Activated T-cell treated with anti-CD3 and anti-CD28 coated beads, Interleukin-2, amount 50 U/mL, for 1 hour (primary cell): ENCODE measurements around the gene SOWAHD.
"Not testable (repeated sequence)": the region's sequence is repeated elsewhere in the genome, so short reads cannot be mapped to it uniquely, and the experiment has no call there.

Source experiments
- DNase-seq: peaks from one replicate; pipeline ENCODE4 v3.0.0-alpha.2; 2020

SOWAHD gene, protein sequence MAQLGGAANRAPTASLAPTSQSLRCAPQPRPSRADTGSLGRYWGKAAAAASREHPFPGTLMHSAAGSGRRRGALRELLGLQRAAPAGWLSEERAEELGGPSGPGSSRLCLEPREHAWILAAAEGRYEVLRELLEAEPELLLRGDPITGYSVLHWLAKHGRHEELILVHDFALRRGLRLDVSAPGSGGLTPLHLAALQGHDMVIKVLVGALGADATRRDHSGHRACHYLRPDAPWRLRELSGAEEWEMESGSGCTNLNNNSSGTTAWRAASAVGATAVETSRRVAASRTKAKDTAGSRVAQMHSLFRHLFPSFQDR

GRCh38 chrX:119757979-119758730 lies at the start of gene SOWAHD:
Gene SOWAHD (plus strand): TSS chrX:119758588. CDS start chrX:119758668, 80 bp downstream.
- DNase-seq, result peak; percentile 45

DNA sequence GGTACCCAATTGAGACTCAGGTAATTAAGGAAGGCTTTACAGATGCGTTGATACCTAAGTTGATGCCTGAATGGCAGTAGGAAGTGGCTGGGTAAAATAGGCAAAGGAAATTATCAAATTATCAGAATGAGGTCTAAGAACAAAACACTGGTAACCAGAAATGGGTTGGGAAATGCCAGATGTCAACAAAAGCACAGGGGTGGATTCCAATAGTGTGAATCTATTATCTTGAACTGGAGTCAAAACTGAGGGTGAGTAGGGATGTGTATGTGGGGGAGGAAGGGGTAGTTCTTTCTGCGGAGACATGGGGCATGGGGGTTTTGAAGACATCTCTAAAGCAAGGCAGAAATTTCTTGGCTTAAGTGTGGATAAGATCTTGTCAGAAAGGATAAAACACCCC lies 49.5 kb upstream of the SOWAHD start:
- DNase-seq, result no peak

DNA sequence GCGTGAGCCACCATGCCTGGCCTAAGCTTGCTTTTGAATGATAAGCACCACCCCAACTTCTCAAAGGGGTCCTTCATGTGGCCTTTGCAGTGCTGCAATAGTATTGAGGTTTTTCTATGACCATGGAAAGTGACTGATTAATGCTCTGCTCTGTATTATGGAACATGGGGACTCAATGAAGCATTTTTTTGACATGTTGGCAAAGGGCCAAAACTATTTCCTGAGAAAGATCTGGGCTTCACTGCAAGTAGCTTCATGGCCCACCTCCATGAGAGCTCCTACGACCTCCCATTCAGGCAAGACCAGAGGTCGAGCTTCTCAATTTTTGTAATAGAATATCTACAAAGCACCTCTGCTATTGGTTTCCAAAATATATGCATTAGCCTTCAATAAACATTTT lies 48.8 kb upstream of the SOWAHD start:
- DNase-seq, result no peak

- no peak for DNase-seq
Observed at GRCh38 chrX:119721487-119721886, 36.9 kb upstream of the SOWAHD start.

DNA sequence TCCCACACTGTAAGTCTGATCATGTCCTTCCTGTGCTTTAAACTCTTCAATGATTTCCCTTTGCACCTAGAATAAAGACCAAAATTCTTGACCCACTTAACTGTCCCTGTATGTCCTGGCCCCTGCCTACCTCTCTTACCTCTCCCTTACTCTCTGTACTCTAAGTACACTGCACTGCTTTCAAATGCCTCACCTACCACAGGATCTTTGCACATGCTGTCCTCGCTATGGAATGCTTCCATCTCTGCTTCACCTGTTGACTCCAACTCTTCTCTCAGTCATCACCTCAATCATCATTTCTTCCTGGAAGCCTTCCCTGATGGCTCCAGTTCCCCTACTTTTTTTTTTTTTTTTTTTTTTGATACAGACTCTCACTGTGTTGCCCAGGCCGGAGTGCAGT lies 36.5 kb upstream of the SOWAHD start:
- no peak for DNase-seq

DNA sequence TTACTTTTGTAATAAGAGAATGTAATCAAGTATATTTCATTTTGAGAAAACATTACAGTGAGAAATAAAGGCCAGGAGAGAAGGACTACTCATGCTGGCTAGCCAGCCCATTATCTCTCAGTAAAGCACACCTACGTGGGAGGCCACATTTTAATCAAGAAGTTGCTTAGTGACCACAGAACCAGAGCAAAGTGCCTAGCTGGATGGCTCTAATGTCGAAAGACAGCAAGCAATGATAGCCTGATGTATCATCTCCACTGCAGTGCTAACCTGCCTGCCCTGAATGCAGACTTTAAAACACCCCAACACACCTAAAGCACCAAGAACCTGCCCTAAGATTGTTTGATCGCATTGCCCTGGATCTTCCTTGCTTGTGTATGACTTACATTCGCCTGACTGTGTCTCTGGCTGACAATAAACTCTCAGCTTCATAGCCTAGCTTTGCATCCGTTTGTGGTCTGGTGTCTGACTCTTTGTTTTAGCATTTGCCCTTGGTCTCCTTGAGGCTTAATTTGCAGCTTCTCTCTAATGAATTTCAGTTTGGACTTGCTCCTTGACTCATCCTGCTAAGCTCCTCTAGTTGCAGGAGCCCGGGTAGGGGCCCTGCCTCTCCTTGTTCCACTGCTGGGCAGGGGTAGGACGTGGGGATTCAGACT lies 31.4 kb upstream of the SOWAHD start:
- peak; percentile 35 for DNase-seq

- no peak for DNase-seq
Observed at GRCh38 chrX:119728487-119728886, 29.9 kb upstream of the SOWAHD start.

DNA sequence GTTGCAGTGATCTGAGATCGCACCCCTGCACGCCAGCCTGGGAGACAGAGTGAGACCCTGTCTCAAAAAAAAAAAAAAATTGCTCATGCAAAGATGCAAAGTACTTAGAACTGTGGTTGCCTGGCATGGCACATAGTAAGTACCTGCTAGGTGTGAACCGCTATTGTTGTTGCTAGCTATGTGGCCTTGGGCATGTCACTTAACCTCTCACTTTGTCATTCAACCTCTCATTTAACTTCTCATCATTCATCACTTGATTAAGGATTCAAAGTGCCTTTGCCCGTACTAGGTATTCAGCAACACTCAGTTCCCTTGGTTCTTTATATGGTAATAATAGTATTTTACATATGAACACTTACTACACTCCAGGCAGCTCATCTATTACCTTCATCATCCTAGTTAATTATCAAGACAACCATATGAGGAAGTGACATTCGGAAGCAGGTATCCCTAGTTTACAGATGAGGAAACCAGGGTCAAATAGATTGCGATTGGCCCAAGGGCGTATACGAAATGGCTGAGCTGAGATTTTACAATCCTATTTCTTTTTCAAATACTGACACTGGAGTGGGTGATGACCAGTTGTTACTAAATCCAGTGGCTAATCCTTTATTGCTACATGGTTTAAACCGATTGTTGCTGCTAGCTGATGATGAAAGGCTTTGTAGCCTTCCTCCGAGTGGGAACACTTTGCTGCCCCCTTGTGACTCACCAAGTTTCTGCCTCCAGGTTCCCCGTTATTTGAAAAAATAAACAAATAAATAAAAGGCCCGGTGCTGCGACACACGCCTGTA lies 28.8 kb upstream of the SOWAHD start:
- DNase-seq, result peak; percentile 71

GRCh38 chrX:119734897-119735339 lies 23.5 kb upstream of the SOWAHD start:
- DNase-seq, result no peak

- no peak for DNase-seq
Observed at GRCh38 chrX:119735467-119735866, 22.9 kb upstream of the SOWAHD start.

DNA sequence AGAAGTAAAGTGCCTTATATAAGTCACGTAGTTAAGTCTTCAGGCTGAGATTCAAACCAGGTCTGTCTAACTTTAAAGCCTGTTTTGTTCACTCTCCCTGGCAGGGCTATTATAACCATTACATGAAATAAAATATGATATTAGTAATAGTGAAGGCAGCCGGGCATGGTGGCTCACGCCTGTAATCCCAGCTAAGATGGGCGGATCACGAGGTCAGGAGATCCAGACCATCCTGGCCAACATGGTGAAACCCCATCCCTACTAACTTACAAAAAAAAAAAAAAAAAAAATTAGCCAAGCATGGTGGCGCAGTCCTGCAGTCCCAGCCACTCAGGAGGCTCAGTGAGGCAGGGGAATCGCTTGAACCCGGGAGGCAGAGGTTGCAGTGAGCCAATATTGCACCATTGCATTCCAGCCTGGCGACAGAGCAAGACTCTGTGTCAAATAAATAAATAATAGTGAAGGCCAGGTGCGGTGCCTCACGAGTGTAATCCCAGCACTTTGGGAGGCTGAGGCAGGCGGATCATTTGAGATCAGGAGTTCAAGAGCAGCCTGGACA lies 22.1 kb upstream of the SOWAHD start:
- no peak for DNase-seq

DNA sequence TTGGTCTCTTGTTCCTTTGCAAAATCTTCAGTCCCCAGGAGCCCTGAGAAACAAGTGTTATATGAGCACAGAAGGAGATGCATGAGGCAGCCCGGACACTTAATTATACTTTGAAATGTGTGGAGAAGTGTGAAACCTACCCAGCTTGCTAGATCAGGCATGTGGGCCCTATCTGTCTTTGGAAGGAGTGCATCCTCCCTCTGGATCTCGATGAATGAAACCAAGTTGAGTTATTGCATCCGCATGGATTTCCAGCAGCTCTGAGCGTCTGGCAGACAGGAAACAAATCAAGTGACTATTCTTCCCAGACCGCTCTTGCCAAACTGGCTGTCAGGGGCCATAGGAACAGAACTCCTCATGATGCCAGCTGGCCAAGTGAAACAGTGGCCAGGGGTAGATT lies 19.6 kb upstream of the SOWAHD start:
- DNase-seq, result no peak

GRCh38 chrX:119745283-119745848 lies 13.0 kb upstream of the SOWAHD start:
- DNase-seq, result no peak

- not testable (repeated sequence) for DNase-seq
Observed at GRCh38 chrX:119750131-119750530, 8.3 kb upstream of the SOWAHD start.

GRCh38 chrX:119750751-119751150 lies 7.6 kb upstream of the SOWAHD start:
- DNase-seq, result not testable (repeated sequence)

DNA sequence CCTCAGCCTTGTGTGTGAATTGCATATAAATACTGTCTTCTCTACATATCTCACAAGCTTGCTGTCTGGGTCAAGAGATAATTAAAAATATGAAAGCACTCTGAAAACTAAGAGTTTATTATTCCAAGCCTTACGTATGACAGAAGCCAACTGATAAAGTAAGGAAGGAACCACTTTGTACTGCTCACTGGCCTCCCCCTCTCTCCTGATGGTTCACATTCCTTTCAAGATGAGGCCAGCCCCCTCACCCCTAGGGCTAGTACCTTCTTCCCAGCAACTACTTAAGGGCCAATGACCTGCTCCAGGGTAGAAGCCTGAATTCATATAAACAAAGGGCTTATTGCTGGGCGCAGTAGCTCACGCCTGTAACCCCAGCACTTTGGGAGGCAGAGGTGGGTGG lies 5.4 kb upstream of the SOWAHD start:
- DNase-seq, result no peak

- DNase-seq, result peak; percentile 37
Observed at GRCh38 chrX:119753639-119754257, 4.6 kb upstream of the SOWAHD start.

- peak; percentile 28 for DNase-seq
Observed at GRCh38 chrX:119755981-119756533, 2.3 kb upstream of the SOWAHD start.

GRCh38 chrX:119756926-119757635 lies 1.3 kb upstream of the SOWAHD start:
- DNase-seq, result no peak

GRCh38 chrX:119757646-119757978 lies 776 bp upstream of the SOWAHD start:
- no peak for DNase-seq

- peak; percentile 50 for DNase-seq
Observed at GRCh38 chrX:119758731-119759247, 401 bp downstream of the SOWAHD start.
